B cell (primary cell): Measurements from ENCODE around the gene NUBP2. TPM values are rescaled to one million over a fixed set of nuclear protein-coding genes. Genes with fewer than 3 reads are reported as not detected.

Experiments
- ATAC-seq: fragments of 200-7000 bp; cut with Tn5 transposase; one replicate; pipeline ENCODE4 v1.10.0; 2021; ENCODE audit warnings: low read depth, mild to moderate bottlenecking, moderate number of reproducible peaks, moderate library complexity
- CTCF ChIA-PET: fragments of 350-600 bp; sonication (Branson Sonifier 250); formaldehyde crosslinking; loops from one replicate; lab custom pipeline; 2021; ENCODE audit warnings: antibody characterized with exemption, inconsistent platforms; lab: Charles Lee
- POLR2A ChIA-PET: fragments of 350-600 bp; sonication (Branson Sonifier 250); formaldehyde crosslinking; loops from one replicate; lab custom pipeline; 2021; ENCODE audit warnings: antibody characterized with exemption; lab: Charles Lee
- DNase-seq: peaks from one replicate; pipeline ENCODE4 v3.0.0; 2013
- H2AFZ ChIP-seq: 2 replicates; pipeline ENCODE4 v1.6.1; 2012; ENCODE audit warnings: mild to moderate bottlenecking, low read depth, low read length; ENCODE audit not compliant: insufficient read depth, poor library complexity, severe bottlenecking
- H3K27ac ChIP-seq, 2 donors: 1 replicate in 1 of 2; 2 replicates in 1 of 2; pipeline ENCODE4 v1.5.1; 2012 to 2013; ENCODE audit warnings: low read length in 2 of 2, mild to moderate bottlenecking in 2 of 2, moderate library complexity in 1 of 2
- H3K27me3 ChIP-seq, 4 experiments: fragments of 200-600 bp in 1 of 4; sonication (generic) in 1 of 4; replicated peaks in 1 of 4; 1 replicate in 2 of 4; 2 replicates in 2 of 4; pipeline versions ENCODE4 v1.6.1 to v1.7.0; 2013 to 2016; ENCODE audit warnings: low read length in 3 of 4, mild to moderate bottlenecking in 2 of 4, mixed read lengths in 1 of 4, moderate library complexity in 1 of 4; ENCODE audit not compliant: insufficient read depth in 4 of 4, control insufficient read depth in 3 of 4; ENCODE audit errors: control extremely low read depth in 1 of 4
- H3K36me3 ChIP-seq, 2 experiments: replicated peaks in 1 of 2; 1 replicate in 1 of 2; 2 replicates in 1 of 2; pipeline versions ENCODE4 v1.6.1 to v1.7.1; 2013; ENCODE audit warnings: low read length in 1 of 2; ENCODE audit not compliant: insufficient read depth in 2 of 2, control insufficient read depth in 1 of 2; ENCODE audit errors: control extremely low read depth in 1 of 2, extremely low read depth in 1 of 2
- H3K4me1 ChIP-seq, 2 donors: fragments of 200-600 bp in 1 of 2; sonication (generic) in 1 of 2; 1 replicate in 1 of 2; 2 replicates in 1 of 2; pipeline versions ENCODE4 v1.5.1 to v1.6.1; 2013 to 2017; ENCODE audit warnings: low read length in 2 of 2; ENCODE audit not compliant: control insufficient read depth in 2 of 2, insufficient read depth in 2 of 2
- H3K4me2 ChIP-seq: replicated peaks from 2 replicates; pipeline ENCODE3; 2012; ENCODE audit warnings: mild to moderate bottlenecking, low read depth, low read length; ENCODE audit not compliant: poor library complexity, severe bottlenecking
- H3K4me3 ChIP-seq, 5 experiments: fragments of 200-600 bp in 1 of 5; sonication (generic) in 1 of 5; 1 replicate in 3 of 5; 2 replicates in 2 of 5; pipeline versions ENCODE4 v1.5.1 to v1.7.0; 2011 to 2016; ENCODE audit warnings: low read length in 4 of 5, mild to moderate bottlenecking in 4 of 5, low read depth in 2 of 5, control low read depth in 1 of 5, moderate library complexity in 1 of 5; ENCODE audit not compliant: insufficient read depth in 1 of 5; ENCODE audit errors: control extremely low read depth in 1 of 5, extremely low read depth in 1 of 5
- H3K79me2 ChIP-seq: fragments of 200-600 bp; sonication (generic); one replicate; pipeline ENCODE4 v1.6.0; 2016; ENCODE audit warnings: low read length; ENCODE audit not compliant: control insufficient read depth, insufficient read depth
- H3K9ac ChIP-seq: fragments of 200-600 bp; sonication (generic); 2 replicates; pipeline ENCODE4 v1.6.1; 2017; ENCODE audit warnings: mild to moderate bottlenecking, low read length, moderate library complexity
- H3K9me3 ChIP-seq, 3 donors: one replicate each; pipeline versions ENCODE4 v1.6.1 to v1.7.1; 2013; ENCODE audit warnings: low read length in 2 of 3; ENCODE audit not compliant: control insufficient read depth in 2 of 3, insufficient read depth in 1 of 3; ENCODE audit errors: control extremely low read depth in 1 of 3
- H4K20me1 ChIP-seq: 2 replicates; pipeline ENCODE4 v1.6.0; 2012; ENCODE audit warnings: mild to moderate bottlenecking, low read length; ENCODE audit not compliant: insufficient read depth, control insufficient read depth, poor library complexity, severe bottlenecking
- H3K27ac Mint-ChIP-seq: one replicate; pipeline ENCODE4 v1.8.0; 2021; ENCODE audit warnings: mixed read lengths
- H3K27me3 Mint-ChIP-seq: one replicate; pipeline ENCODE4 v1.8.0; 2021; ENCODE audit warnings: mixed read lengths
- H3K4me1 Mint-ChIP-seq: one replicate; pipeline ENCODE4 v1.8.0; 2021; ENCODE audit warnings: mixed read lengths
- H3K4me3 Mint-ChIP-seq: one replicate; pipeline ENCODE4 v1.8.0; 2021; ENCODE audit warnings: mixed read lengths
- H3K9me3 Mint-ChIP-seq: one replicate; pipeline ENCODE4 v1.8.0; 2022; ENCODE audit warnings: mixed read lengths; ENCODE audit not compliant: insufficient read depth
- CTCF ChIP-seq: fragments of 200-600 bp; IDR thresholded peaks from one replicate; pipeline ENCODE4 v1.8.0; 2022; ENCODE audit warnings: antibody characterized with exemption, mild to moderate bottlenecking
- EZH2 ChIP-seq: IDR thresholded peaks from 2 replicates; pipeline ENCODE4 v1.6.1; 2012; ENCODE audit warnings: borderline replicate concordance, low read depth, mild to moderate bottlenecking, moderate library complexity, low read length; ENCODE audit not compliant: insufficient read depth, poor library complexity, severe bottlenecking
- WGBS: methylation state at CpG from one replicate; pipeline ENCODE4 v1.1.5; 2013; ENCODE audit warnings: missing lambda C conversion rate; ENCODE audit not compliant: insufficient coverage; 5-methylcytosine and 5-hydroxymethylcytosine counted together
- intact Hi-C: fragments of 100-400 bp; cut with micrococcal nuclease; formaldehyde crosslinking; loops from one replicate; pipeline ENCODE4 v1.10.0; 2022
- polyA plus RNA-seq: library from polyadenylated mRNA; depleted of rRNA; stranded (reverse); fragments of >200 nt; gene quantifications from 2 replicates; pipeline ENCODE4 v1.2.3, GENCODE V29; 2012
- total RNA-seq, 2 donors: library from RNA; stranded (reverse); fragments of 120-200 nt in 1 of 2; gene quantifications; 1 replicate in 1 of 2; 2 replicates in 1 of 2; pipeline versions ENCODE4 v1.2.3 to v1.2.4, GENCODE V29; 2013 to 2022

The NUBP2 gene
- total and polyA plus RNA-seq, 2 donors (not counting 1 experiment from before 2014, with no cell fraction given): 50.2 to 71.7 TPM

GRCh38 chr16:1820096-1820945 is 37.6 kb downstream of the NUBP2 start:
- Mint-ChIP-seq H3K4me3 (no peak overlapping the region), H3K27ac (no peak overlapping the region), H3K9me3 (no peaks in the 10 kb centered on the region), H3K27me3 (no peaks in the 10 kb centered on the region), H3K4me1 (peaks cover 11% of the 10 kb centered on the region)
- Histone ChIP-seq H3K9ac (no peak overlapping the region), H4K20me1 (peaks cover 53% of the 10 kb centered on the region), H3K79me2 (peaks cover 44% of the 10 kb centered on the region), H3K4me2 (no peak overlapping the region), H3K4me1 (peaks cover 2 to 3% of the 10 kb centered on the region in 2 donors), H3K27me3 (no peaks in the 10 kb centered on the region), H3K9me3 (no peaks in the 10 kb centered on the region), H3K4me3 (no peak overlapping the region), H2AFZ (no peak overlapping the region), H3K36me3 (peaks cover 0 to 49% of the 10 kb centered on the region in 2 experiments), H3K27ac (no peak overlapping the region)
- ChIA-PET POLR2A (no interaction called here), CTCF (no interaction called here)
- ATAC-seq: no peak
- DNase-seq: no peak
- intact Hi-C loops: no loop called here
- TF ChIP-seq CTCF: no peak
- no peak for TF ChIP-seq EZH2
- WGBS: 95% methylated on average over 21 of the region's 25 CpGs

- ChIA-PET POLR2A (no interaction called here), CTCF (no interaction called here)
- TF ChIP-seq CTCF (no peak), EZH2 (no peak)
- no peaks in the 10 kb centered on the region for H3K27me3 Mint-ChIP-seq
- WGBS: 97% methylated on average over 12 of the region's 12 CpGs
- no peak overlapping the region for H2AFZ ChIP-seq
- peaks cover 0 to 49% of the 10 kb centered on the region in 2 experiments for H3K36me3 ChIP-seq
- intact Hi-C loops: no loop called here
- no peaks in the 10 kb centered on the region for H3K9me3 ChIP-seq
- H3K4me1 Mint-ChIP-seq: peaks cover 16% of the 10 kb centered on the region
- no peak overlapping the region for H3K4me3 ChIP-seq
- DNase-seq (no peak), ATAC-seq (no peak)
- no peak overlapping the region for H3K27ac ChIP-seq
- H4K20me1 ChIP-seq: peaks cover 56% of the 10 kb centered on the region
- peaks cover 7 to 9% of the 10 kb centered on the region in 2 donors for H3K4me1 ChIP-seq
- no peak overlapping the region for H3K4me2 ChIP-seq
- peaks cover 50% of the 10 kb centered on the region for H3K79me2 ChIP-seq
- H3K27me3 ChIP-seq: no peaks in the 10 kb centered on the region
- H3K4me3 Mint-ChIP-seq: no peak overlapping the region
- no peaks in the 10 kb centered on the region for H3K9me3 Mint-ChIP-seq
- H3K9ac ChIP-seq: no peak overlapping the region
- H3K27ac Mint-ChIP-seq: no peak overlapping the region
Measured at GRCh38 chr16:1820946-1821290, 38.2 kb downstream of the NUBP2 start.
